GM19023 (cell line): ENCODE results near the gene RANBP9.

Experiments
- ATAC-seq: cut with Tn5 transposase; IDR thresholded peaks from one replicate; pipeline ENCODE4 v1.9.1; 2021; ENCODE audit warnings: mild to moderate bottlenecking, moderate library complexity; ENCODE audit not compliant: unreplicated experiment

RANBP9 gene

GRCh38 chr6:13711324-13711732 lies 307 bp downstream of the RANBP9 start:
- peak; percentile 60 for ATAC-seq

- ATAC-seq = peak; percentile 14
These were observed 897 bp downstream of the RANBP9 start for GRCh38 chr6:13710552-13711323.

GRCh38 chr6:13709689-13710551 lies 1.7 kb downstream of the RANBP9 start:
- no peak for ATAC-seq

GRCh38 chr6:13708736-13709135 lies 2.9 kb downstream of the RANBP9 start:
- ATAC-seq = no peak

- no peak for ATAC-seq
These were observed 8.1 kb downstream of the RANBP9 start for GRCh38 chr6:13703496-13703895.

DNA sequence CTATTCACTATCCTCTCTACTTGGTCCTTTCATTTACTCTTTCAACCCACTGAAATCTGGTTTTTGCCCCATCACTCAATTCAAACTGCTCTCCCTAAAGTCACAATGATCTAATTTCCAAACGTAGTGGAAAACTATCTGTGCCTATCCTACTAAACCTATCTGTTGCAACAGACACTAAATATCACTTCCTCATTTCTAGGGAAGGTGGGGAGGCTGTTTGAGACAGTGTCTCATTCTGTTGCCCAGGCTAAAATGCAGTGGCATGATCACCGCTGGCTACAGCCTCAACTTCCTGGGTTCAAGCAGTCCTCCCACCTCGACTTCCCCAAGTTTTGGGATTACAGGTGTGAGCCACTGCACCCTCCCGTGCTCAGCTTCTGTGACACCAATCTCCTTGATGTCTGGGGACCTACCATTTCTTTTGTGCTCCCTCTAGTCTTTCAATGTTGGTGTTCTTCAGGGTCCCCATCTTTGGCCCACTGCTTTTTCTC lies 8.8 kb downstream of the RANBP9 start:
- no peak for ATAC-seq

GRCh38 chr6:13700232-13700631 lies 11.4 kb downstream of the RANBP9 start:
- no peak for ATAC-seq

DNA sequence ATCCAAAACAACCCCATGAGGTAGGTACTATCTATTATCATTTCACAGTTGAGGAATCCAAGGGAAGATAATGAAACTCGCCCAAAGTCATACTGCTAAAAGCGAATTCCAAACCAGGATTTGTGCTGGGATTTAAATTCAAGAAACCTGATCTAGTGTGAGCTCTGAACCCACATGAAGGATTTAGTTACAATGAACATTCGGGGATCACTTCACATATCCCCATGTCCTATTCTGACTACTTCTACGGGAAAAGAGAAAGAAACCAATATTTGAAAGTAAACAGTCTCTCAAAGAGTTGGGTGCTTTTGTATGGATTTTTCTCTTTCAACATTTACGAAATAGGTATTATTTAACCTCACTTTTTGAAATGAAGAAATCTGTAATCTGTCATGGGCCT lies 12.9 kb downstream of the RANBP9 start:
- ATAC-seq = no peak

- ATAC-seq = no peak
These were observed 13.8 kb downstream of the RANBP9 start for GRCh38 chr6:13697857-13698256.

- ATAC-seq = no peak
These were observed 15.4 kb downstream of the RANBP9 start for GRCh38 chr6:13696226-13696625.

DNA sequence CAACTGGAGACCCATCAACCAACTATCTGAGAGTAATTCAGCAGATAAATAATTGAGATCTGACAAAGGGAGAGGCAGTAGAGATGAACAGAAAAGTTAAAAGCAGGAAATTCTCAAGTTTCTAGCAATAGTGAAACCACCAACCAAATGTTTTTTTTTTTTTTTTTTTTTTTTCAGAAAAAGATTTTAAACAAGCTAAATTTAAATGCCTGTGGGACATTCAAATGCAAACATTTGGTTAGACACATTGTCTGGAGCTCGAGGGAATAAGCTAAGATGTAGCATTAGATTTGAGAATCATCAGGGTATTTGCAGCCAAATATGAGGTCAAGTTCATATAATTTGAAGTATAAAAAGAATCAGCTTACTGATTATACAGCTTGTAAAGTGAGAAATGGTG lies 16.4 kb downstream of the RANBP9 start:
- ATAC-seq = no peak

GRCh38 chr6:13694562-13694961 lies 17.1 kb downstream of the RANBP9 start:
- ATAC-seq = no peak

- ATAC-seq = no peak
These were observed 22.0 kb downstream of the RANBP9 start for GRCh38 chr6:13689511-13690256.

GRCh38 chr6:13688692-13689196 lies 22.9 kb downstream of the RANBP9 start:
- ATAC-seq = no peak

- ATAC-seq = no peak
These were observed 23.7 kb downstream of the RANBP9 start for GRCh38 chr6:13687917-13688351.

DNA sequence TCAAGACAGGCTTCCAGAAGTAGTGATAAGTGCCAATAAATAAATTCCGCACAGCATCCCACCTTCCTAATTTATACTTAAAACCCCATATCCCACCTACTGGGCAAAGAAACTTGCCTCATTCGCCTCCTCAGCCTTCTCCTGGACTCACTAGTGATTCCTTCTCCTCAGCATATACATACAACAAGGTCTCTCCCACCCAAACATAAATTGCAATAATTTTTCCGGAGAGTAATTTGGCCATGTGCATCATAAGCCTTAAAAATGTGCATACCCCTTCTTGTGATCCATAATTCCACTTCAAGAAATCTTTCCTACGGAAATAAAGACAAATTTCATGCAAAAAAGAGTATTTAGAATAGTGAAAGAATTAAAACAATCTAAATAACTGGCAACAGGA lies 26.8 kb downstream of the RANBP9 start:
- no peak for ATAC-seq

- ATAC-seq = no peak
These were observed 28.6 kb downstream of the RANBP9 start for GRCh38 chr6:13683038-13683437.

DNA sequence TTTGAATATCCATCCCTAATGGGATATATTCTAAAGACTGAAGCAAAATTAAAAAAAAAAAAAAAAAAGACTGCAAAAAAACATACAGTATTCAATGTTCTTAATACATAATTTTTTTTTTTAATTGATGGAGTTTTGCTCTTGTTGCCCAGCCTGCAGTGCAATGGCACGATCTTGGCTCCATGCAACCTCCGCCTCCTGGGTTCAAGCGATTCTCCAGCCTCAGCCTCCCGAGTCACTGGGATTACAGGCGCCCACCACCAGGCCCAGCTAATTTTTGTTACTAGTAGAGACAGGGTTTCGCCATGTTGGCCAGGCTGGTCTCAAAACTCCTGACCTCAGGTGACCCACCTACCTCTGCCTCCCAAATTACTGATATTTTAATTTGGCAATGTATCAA lies 29.3 kb downstream of the RANBP9 start:
- no peak for ATAC-seq

GRCh38 chr6:13681305-13682061 lies 30.2 kb downstream of the RANBP9 start:
- ATAC-seq = no peak

GRCh38 chr6:13680448-13680968 lies 31.1 kb downstream of the RANBP9 start:
- no peak for ATAC-seq
